ENCODE results near the gene SPHK1. TPM values are rescaled to one million over a fixed set of nuclear protein-coding genes. Genes with fewer than 3 reads are reported as not detected.

SPHK1 gene
- total and polyA plus RNA-seq, 12 donors = 1.7 to 20.8 (median 3.4) TPM

- no peaks in the 10 kb centered on the region for H3K27me3 ChIP-seq
- no peaks in the 10 kb centered on the region for H3K9me3 ChIP-seq
- no peak for TF ChIP-seq CTCF (IDR thresholded peaks at IDR 0.05)
- H3K27ac ChIP-seq = peak overlapping the region in 8 of 10 donors; percentile 88 to 97 (median 92)
- 2 to 3% methylated on average over 18 of the region's 18 CpGs for WGBS, 2 donors
- H3K4me3 ChIP-seq = peak overlapping the region; percentile 83 to 98 (median 92)
- intact Hi-C loops (cut with DNase I) = loop anchor here in 5 of 10 donors (5.0 kb wide), 4 partner anchors 33 to 43 kb away; no protein-coding TSS in a partner anchor
- H3K36me3 ChIP-seq = no peaks in the 10 kb centered on the region
- DNase-seq (no peak), ATAC-seq (no peak)
- peaks cover 0 to 28% (median 24%) of the 10 kb centered on the region in 9 donors for H3K4me1 ChIP-seq
Observed at GRCh38 chr17:76354317-76354729, 30.1 kb upstream of the SPHK1 start.

GRCh38 chr17:76354747-76355310, 29.6 kb upstream of the SPHK1 start:
- DNase-seq (no peak), ATAC-seq (no peak)
- H3K4me3 ChIP-seq = peak overlapping the region in 6 of 10 donors; percentile 83 to 98 (median 94)
- H3K9me3 ChIP-seq = no peaks in the 10 kb centered on the region
- TF ChIP-seq CTCF (IDR thresholded peaks at IDR 0.05) = no peak
- 49 to 56% methylated on average over 13 of the region's 13 CpGs for WGBS, 2 donors
- H3K27me3 ChIP-seq = no peaks in the 10 kb centered on the region
- no peak overlapping the region for H3K27ac ChIP-seq
- H3K36me3 ChIP-seq = no peaks in the 10 kb centered on the region
- peaks cover 0 to 28% (median 24%) of the 10 kb centered on the region in 9 donors for H3K4me1 ChIP-seq
- intact Hi-C loops (cut with DNase I) = loop anchor here in 5 of 10 donors (5.0 kb wide), 4 partner anchors 32 to 43 kb away; no protein-coding TSS in a partner anchor

GRCh38 chr17:76356803-76357456, 27.5 kb upstream of the SPHK1 start:
- Histone ChIP-seq H3K36me3 (no peaks in the 10 kb centered on the region), H3K9me3 (no peaks in the 10 kb centered on the region), H3K4me3 (no peak overlapping the region), H3K4me1 (peaks cover 0 to 29% (median 23%) of the 10 kb centered on the region in 9 donors), H3K27me3 (no peaks in the 10 kb centered on the region), H3K27ac (no peak overlapping the region)
- DNase-seq (no peak), ATAC-seq (no peak)
- 80% methylated on average over 12 of the region's 12 CpGs for WGBS, 2 donors
- TF ChIP-seq CTCF (IDR thresholded peaks at IDR 0.05) = no peak
- intact Hi-C loops (cut with DNase I) = no loop called here

- no peak overlapping the region for H3K4me3 ChIP-seq
- H3K36me3 ChIP-seq = no peaks in the 10 kb centered on the region
- H3K27ac ChIP-seq = no peak overlapping the region
- 82 to 83% methylated on average over 6 of the region's 6 CpGs for WGBS, 2 donors
- no peak for ATAC-seq
- no peak for DNase-seq
- TF ChIP-seq CTCF (IDR thresholded peaks at IDR 0.05) = no peak
- no peaks in the 10 kb centered on the region for H3K27me3 ChIP-seq
- peaks cover 0 to 29% (median 24%) of the 10 kb centered on the region in 9 donors for H3K4me1 ChIP-seq
- H3K9me3 ChIP-seq = no peaks in the 10 kb centered on the region
- intact Hi-C loops (cut with DNase I) = no loop called here
Observed at GRCh38 chr17:76357597-76358158, 26.7 kb upstream of the SPHK1 start.
